Measurements from ENCODE around the gene CCNB3.
"Not testable (repeated sequence)": the region's sequence is repeated elsewhere in the genome, so short reads cannot be mapped to it uniquely, and the experiment has no call there.

- peak in 4 of 6 experiments; percentile 5 to 39 (median 32) for TF ChIP-seq CTCF (IDR thresholded peaks at IDR 0.05)
- not testable (repeated sequence) for TF ChIP-seq POLR2A (IDR thresholded peaks at IDR 0.05)
These were observed 128.1 kb downstream of the CCNB3 start for GRCh38 chrX:50332668-50333067.

Data from thyroid gland (tissue), 4 donors.